Spleen (tissue), 11 donors: ENCODE data around the gene TRIM25. TPM values are rescaled to one million over a fixed set of nuclear protein-coding genes. Genes with fewer than 3 reads are reported as not detected.
A peak's percentile ranks its signal among the peaks of the same experiment; 100 is the strongest.

Source experiments
- DNase-seq: peaks from one replicate; pipeline ENCODE4 v3.0.0-alpha.2; 2020
- H3K27ac ChIP-seq, 8 donors: fragments of 200-600 bp; sonication (generic) in 7 of 8; 1 replicate in 4 of 8; 2 replicates in 4 of 8; pipeline versions ENCODE4 v1.5.0 to v1.8.0; 2016 to 2021; ENCODE audit warnings: inconsistent platforms in 4 of 8, mild to moderate bottlenecking in 4 of 8, moderate library complexity in 1 of 8
- H3K27me3 ChIP-seq, 7 donors: fragments of 200-600 bp; sonication (generic) in 6 of 7; replicated peaks in 1 of 7; 1 replicate in 4 of 7; 2 replicates in 3 of 7; pipeline versions ENCODE4 v1.5.0 to v1.8.0; 2016 to 2021; ENCODE audit warnings: inconsistent platforms in 3 of 7, mild to moderate bottlenecking in 1 of 7
- H3K36me3 ChIP-seq, 6 donors: fragments of 200-600 bp; sonication (generic) in 5 of 6; 1 replicate in 4 of 6; 2 replicates in 2 of 6; pipeline versions ENCODE4 v1.5.0 to v1.8.0; 2016 to 2021; ENCODE audit warnings: inconsistent platforms in 2 of 6
- H3K4me1 ChIP-seq, 6 donors: fragments of 200-600 bp; sonication (generic) in 5 of 6; 1 replicate in 3 of 6; 2 replicates in 3 of 6; pipeline versions ENCODE4 v1.5.0 to v1.8.0; 2016 to 2021; ENCODE audit warnings: inconsistent platforms in 3 of 6
- H3K4me3 ChIP-seq, 8 donors: fragments of 200-600 bp; sonication (generic) in 7 of 8; 1 replicate in 4 of 8; 2 replicates in 4 of 8; pipeline versions ENCODE4 v1.5.0 to v1.8.0; 2016 to 2021; ENCODE audit warnings: inconsistent platforms in 4 of 8, mild to moderate bottlenecking in 4 of 8, moderate library complexity in 2 of 8
- H3K9me3 ChIP-seq, 8 donors: fragments of 200-600 bp; sonication (generic) in 7 of 8; 1 replicate in 4 of 8; 2 replicates in 4 of 8; pipeline versions ENCODE4 v1.5.0 to v1.8.0; 2016 to 2021; ENCODE audit warnings: inconsistent platforms in 4 of 8
- CTCF ChIP-seq, 11 experiments: fragments of 200-600 bp in 7 of 11; fragments of 450-650 bp in 4 of 11; sonication (generic) in 4 of 11; IDR thresholded peaks in 8 of 11; conservative IDR thresholded peaks in 3 of 11; 1 replicate in 7 of 11; 2 replicates in 4 of 11; pipeline versions ENCODE4 v1.4.0 to v1.8.0; 2016 to 2021; ENCODE audit warnings: antibody characterized with exemption in 11 of 11, inconsistent platforms in 4 of 11, mild to moderate bottlenecking in 1 of 11
- POLR2A ChIP-seq, 3 donors: fragments of 450-650 bp; IDR thresholded peaks; one replicate each; pipeline ENCODE4 v1.5.1; 2017; ENCODE audit warnings: antibody characterized with exemption in 3 of 3, mild to moderate bottlenecking in 1 of 3
- POLR2AphosphoS5 ChIP-seq, 3 donors: sonication (generic); formaldehyde crosslinking; IDR thresholded peaks; one replicate each; pipeline ENCODE4 v1.5.1; 2017; ENCODE audit warnings: antibody characterized with exemption in 3 of 3
- WGBS, 5 donors: extraction: QIAGEN DNeasy Blood & Tissue Kit in 3 of 5; methylation state at CpG; one replicate each; pipeline versions ENCODE4 v1.1.5 to v1.1.7; 2013 to 2018; 5-methylcytosine and 5-hydroxymethylcytosine counted together
- intact Hi-C: fragments of 100-400 bp; cut with DNase I; formaldehyde crosslinking; loops from one replicate; pipeline ENCODE4 v1.15.0; 2023; ENCODE audit warnings: low total_unique reads
- polyA plus RNA-seq, 3 donors: library from polyadenylated mRNA; stranded (reverse); fragments of 200-250 nt; gene quantifications; one replicate each; pipeline ENCODE4 v1.2.1, GENCODE V29; 2013
- total RNA-seq, 7 donors: library from RNA; depleted of rRNA in 3 of 7; stranded (reverse); fragments of >200 nt in 3 of 7; fragmentation: NEBNext Ultra II Directional in 4 of 7; extraction: Animal tissue kit (Norgen Biotek cat#: 25700) in 4 of 7; gene quantifications; one replicate each; pipeline versions ENCODE4 v1.1.0 to v1.2.1, GENCODE V29; 2016 to 2021
- donor health status: healthy with polysubstance abuse.
- donor health status: DM: no; HTN: no; CAD: no; lungs with moderate emphysema.
- donor health status: DM: no; HTN: no; CAD: no.
- donor health status: Bipolar disorder and iron deficiency.
- donor health status: healthy.
- donor health status: DM: no; HTN: no; CAD: no.
- donor health status: DM: yes; HTN: yes; CAD: no.

The TRIM25 gene
- total and polyA plus RNA-seq, 10 donors = 13.8 to 168 (median 122) TPM

- no peak overlapping the region for H3K4me3 ChIP-seq
- WGBS, 5 donors = 39 to 64% (median 53%) methylated on average over 3 of the region's 3 CpGs
- H3K27ac ChIP-seq = peak overlapping the region in 1 of 8 donors; percentile 40
- DNase-seq = no peak
- no peaks in the 10 kb centered on the region for H3K27me3 ChIP-seq
- H3K9me3 ChIP-seq = no peaks in the 10 kb centered on the region
- no peak for TF ChIP-seq POLR2AphosphoS5 (IDR thresholded peaks at IDR 0.05)
- no peak for TF ChIP-seq POLR2A (IDR thresholded peaks at IDR 0.05)
- TF ChIP-seq CTCF (IDR thresholded peaks at IDR 0.05 in 8 of 11, conservative IDR thresholded peaks at IDR 0.05 in 3 of 11) = no peak
- peaks cover 0 to 11% (median 3%) of the 10 kb centered on the region in 6 donors for H3K4me1 ChIP-seq
- intact Hi-C loops = no loop called here
- H3K36me3 ChIP-seq = peaks cover 0 to 92% (median 41%) of the 10 kb centered on the region in 6 donors
Measured at GRCh38 chr17:56949595-56949994, 35.7 kb upstream of the TRIM25 start.

GRCh38 chr17:56948491-56948890, 34.6 kb upstream of the TRIM25 start:
- Histone ChIP-seq H3K27ac (no peak overlapping the region), H3K4me1 (peaks cover 0 to 11% (median 3%) of the 10 kb centered on the region in 6 donors), H3K9me3 (no peaks in the 10 kb centered on the region), H3K36me3 (peaks cover 0 to 95% (median 51%) of the 10 kb centered on the region in 6 donors), H3K4me3 (no peak overlapping the region), H3K27me3 (no peaks in the 10 kb centered on the region)
- intact Hi-C loops = no loop called here
- WGBS, 5 donors = 93 to 100% (median 97%) methylated on average over 1 of the region's 1 CpG
- TF ChIP-seq POLR2A (IDR thresholded peaks at IDR 0.05) (no peak), CTCF (IDR thresholded peaks at IDR 0.05 in 8 of 11, conservative IDR thresholded peaks at IDR 0.05 in 3 of 11) (no peak), POLR2AphosphoS5 (IDR thresholded peaks at IDR 0.05) (no peak)
- DNase-seq = no peak

GRCh38 chr17:56947741-56948140, 33.9 kb upstream of the TRIM25 start:
- Histone ChIP-seq H3K4me1 (peaks cover 0 to 11% (median 3%) of the 10 kb centered on the region in 6 donors), H3K27me3 (no peaks in the 10 kb centered on the region), H3K4me3 (no peak overlapping the region), H3K27ac (no peak overlapping the region), H3K9me3 (no peaks in the 10 kb centered on the region), H3K36me3 (peaks cover 0 to 95% (median 56%) of the 10 kb centered on the region in 6 donors)
- intact Hi-C loops = no loop called here
- no peak for DNase-seq
- 74 to 87% (median 76%) methylated on average over 1 of the region's 1 CpG for WGBS, 5 donors
- no peak for TF ChIP-seq POLR2AphosphoS5 (IDR thresholded peaks at IDR 0.05)
- no peak for TF ChIP-seq CTCF (IDR thresholded peaks at IDR 0.05 in 8 of 11, conservative IDR thresholded peaks at IDR 0.05 in 3 of 11)
- TF ChIP-seq POLR2A (IDR thresholded peaks at IDR 0.05) = no peak

- Histone ChIP-seq H3K9me3 (no peaks in the 10 kb centered on the region), H3K36me3 (peaks cover 0 to 100% (median 72%) of the 10 kb centered on the region in 6 donors)
- intact Hi-C loops = no loop called here
Measured at GRCh38 chr17:56945938-56946505, 32.2 kb upstream of the TRIM25 start.

More at GRCh38 chr17:56945938-56946505, 32.2 kb upstream of the TRIM25 start:
- no peaks in the 10 kb centered on the region for H3K27me3 ChIP-seq
- no peak for TF ChIP-seq POLR2AphosphoS5 (IDR thresholded peaks at IDR 0.05)
- no peak for TF ChIP-seq CTCF (IDR thresholded peaks at IDR 0.05 in 8 of 11, conservative IDR thresholded peaks at IDR 0.05 in 3 of 11)
- no peak for TF ChIP-seq POLR2A (IDR thresholded peaks at IDR 0.05)
- no peak overlapping the region for H3K4me3 ChIP-seq
- no peak overlapping the region for H3K27ac ChIP-seq
- peaks cover 0 to 11% (median 3%) of the 10 kb centered on the region in 6 donors for H3K4me1 ChIP-seq
- DNase-seq = no peak
- 94 to 98% (median 96%) methylated on average over 3 of the region's 3 CpGs for WGBS, 5 donors
